Small intestine (tissue), 7 donors: ENCODE data around the gene GPR132. TPM values are rescaled to one million over a fixed set of nuclear protein-coding genes. Genes with fewer than 3 reads are reported as not detected.

ENCODE experiments used
- DNase-seq, 2 donors: peaks; one replicate each; pipeline versions ENCODE4 v3.0.0 to v3.0.0-alpha.2; 2013
- FAIRE-seq: peaks from 2 replicates; lab custom pipeline; 2012; peaks lifted over from hg19 to GRCh38; lab: Jason Lieb, UNC
- H3K27ac ChIP-seq, 3 donors: one replicate each; pipeline ENCODE4 v1.5.1; 2013; ENCODE audit warnings: low read length in 2 of 3, mild to moderate bottlenecking in 2 of 3, control low read depth in 1 of 3, inconsistent platforms in 1 of 3, low read depth in 1 of 3, moderate library complexity in 1 of 3
- H3K27me3 ChIP-seq, 3 donors: one replicate each; pipeline ENCODE4 v1.6.1; 2013; ENCODE audit warnings: low read length in 3 of 3, inconsistent platforms in 1 of 3; ENCODE audit not compliant: control insufficient read depth in 3 of 3, insufficient read depth in 3 of 3
- H3K36me3 ChIP-seq, 3 donors: one replicate each; pipeline ENCODE4 v1.6.1; 2013; ENCODE audit warnings: low read length in 3 of 3, inconsistent platforms in 1 of 3, low read depth in 1 of 3, mild to moderate bottlenecking in 1 of 3, moderate library complexity in 1 of 3; ENCODE audit not compliant: control insufficient read depth in 3 of 3, insufficient read depth in 2 of 3
- H3K4me1 ChIP-seq, 3 donors: one replicate each; pipeline ENCODE4 v1.6.1; 2013; ENCODE audit warnings: low read length in 2 of 3, inconsistent platforms in 1 of 3, low read depth in 1 of 3, mild to moderate bottlenecking in 1 of 3, moderate library complexity in 1 of 3; ENCODE audit not compliant: control insufficient read depth in 3 of 3, insufficient read depth in 2 of 3
- H3K4me3 ChIP-seq, 3 donors: one replicate each; pipeline ENCODE4 v1.5.1; 2013; ENCODE audit warnings: low read length in 3 of 3, control low read depth in 1 of 3, inconsistent platforms in 1 of 3, low read depth in 1 of 3, mild to moderate bottlenecking in 1 of 3, moderate library complexity in 1 of 3
- H3K9me3 ChIP-seq, 2 donors: one replicate each; pipeline ENCODE4 v1.6.1; 2013; ENCODE audit warnings: low read depth in 1 of 2, low read length in 1 of 2; ENCODE audit not compliant: control insufficient read depth in 2 of 2, insufficient read depth in 1 of 2
- WGBS, 3 donors: extraction: QIAGEN DNeasy Blood & Tissue Kit; methylation state at CpG; one replicate each; pipeline ENCODE4 v1.1.7; 2013; 5-methylcytosine and 5-hydroxymethylcytosine counted together
- polyA plus RNA-seq, 4 donors: library from polyadenylated mRNA; stranded (reverse) in 3 of 4; unstranded in 1 of 4; fragments of 200-250 nt in 3 of 4; fragments of 120-200 nt in 1 of 4; gene quantifications; one replicate each; pipeline versions ENCODE4 v1.2.1 to v1.2.3, GENCODE V29; 2013
- donor health status: healthy with polysubstance abuse.
- donor health status: control.
- donor health status: control.
- donor health status: Bipolar disorder and iron deficiency.
- donor health status: healthy.

The GPR132 gene
- polyA plus RNA-seq, 4 donors, result 0.81 to 1.4 (median 1.1) TPM; not detected in 1

GRCh38 chr14:105070760-105071137, 5.5 kb upstream of the GPR132 start:
- Histone ChIP-seq H3K27ac (peak overlapping the region in 1 of 3 donors; percentile 46), H3K4me3 (no peak overlapping the region), H3K9me3 (no peaks in the 10 kb centered on the region), H3K27me3 (peaks cover 0 to 2% (median 0%) of the 10 kb centered on the region in 3 donors), H3K36me3 (no peaks in the 10 kb centered on the region), H3K4me1 (peaks cover 0 to 4% (median 0%) of the 10 kb centered on the region in 3 donors)
- DNase-seq, result no peak
- WGBS, 3 donors, result 55 to 69% (median 59%) methylated on average over 7 of the region's 7 CpGs
- FAIRE-seq, result no peak

- Histone ChIP-seq H3K4me3 (no peak overlapping the region), H3K4me1 (peaks cover 0 to 5% (median 0%) of the 10 kb centered on the region in 3 donors), H3K36me3 (no peaks in the 10 kb centered on the region), H3K27me3 (peaks cover 0 to 2% (median 0%) of the 10 kb centered on the region in 3 donors), H3K9me3 (no peaks in the 10 kb centered on the region), H3K27ac (peak overlapping the region in 1 of 3 donors; percentile 46)
- 52 to 66% (median 60%) methylated on average over 20 of the region's 20 CpGs for WGBS, 3 donors
- FAIRE-seq (no peak), DNase-seq (no peak)
Measured at GRCh38 chr14:105069871-105070759, 4.9 kb upstream of the GPR132 start.

- peaks cover 0 to 11% (median 0%) of the 10 kb centered on the region in 3 donors for H3K4me1 ChIP-seq
- no peaks in the 10 kb centered on the region for H3K9me3 ChIP-seq
- DNase-seq (no peak), FAIRE-seq (no peak)
- no peaks in the 10 kb centered on the region for H3K36me3 ChIP-seq
- H3K4me3 ChIP-seq, result no peak overlapping the region
- no peak overlapping the region for H3K27ac ChIP-seq
- H3K27me3 ChIP-seq, result peaks cover 0 to 2% (median 0%) of the 10 kb centered on the region in 3 donors
- 77 to 83% (median 80%) methylated on average over 10 of the region's 10 CpGs for WGBS, 3 donors
Measured at GRCh38 chr14:105069522-105069870, 4.3 kb upstream of the GPR132 start.

GRCh38 chr14:105068818-105069217, 3.6 kb upstream of the GPR132 start:
- peaks cover 0 to 16% (median 0%) of the 10 kb centered on the region in 3 donors for H3K4me1 ChIP-seq
- 65 to 75% (median 65%) methylated on average over 13 of the region's 13 CpGs for WGBS, 3 donors
- H3K27me3 ChIP-seq, result peaks cover 0 to 2% (median 0%) of the 10 kb centered on the region in 3 donors
- no peaks in the 10 kb centered on the region for H3K36me3 ChIP-seq
- no peaks in the 10 kb centered on the region for H3K9me3 ChIP-seq
- DNase-seq (no peak), FAIRE-seq (no peak)
- H3K27ac ChIP-seq, result no peak overlapping the region
- H3K4me3 ChIP-seq, result no peak overlapping the region

- Histone ChIP-seq H3K27ac (no peak overlapping the region), H3K4me3 (no peak overlapping the region), H3K4me1 (peaks cover 0 to 16% (median 0%) of the 10 kb centered on the region in 3 donors), H3K9me3 (no peaks in the 10 kb centered on the region), H3K27me3 (peaks cover 0 to 2% (median 0%) of the 10 kb centered on the region in 3 donors), H3K36me3 (no peaks in the 10 kb centered on the region)
- DNase-seq (no peak), FAIRE-seq (no peak)
- WGBS, 3 donors, result 95 to 98% (median 95%) methylated on average over 12 of the region's 12 CpGs
Measured at GRCh38 chr14:105067969-105068301, 2.7 kb upstream of the GPR132 start.

GRCh38 chr14:105067140-105067968, 2.1 kb upstream of the GPR132 start:
- DNase-seq (peak in 1 of 2 donors; percentile 29), FAIRE-seq (no peak)
- 69 to 78% (median 69%) methylated on average over 18 of the region's 18 CpGs for WGBS, 3 donors
- no peaks in the 10 kb centered on the region for H3K36me3 ChIP-seq
- peaks cover 0 to 16% (median 0%) of the 10 kb centered on the region in 3 donors for H3K4me1 ChIP-seq
- no peaks in the 10 kb centered on the region for H3K9me3 ChIP-seq
- H3K27ac ChIP-seq, result peak overlapping the region in 2 of 3 donors; percentile 42 to 91
- no peak overlapping the region for H3K4me3 ChIP-seq
- peaks cover 0 to under 1% (median 0%) of the 10 kb centered on the region in 3 donors for H3K27me3 ChIP-seq

GRCh38 chr14:105066240-105067071, 1.2 kb upstream of the GPR132 start:
- DNase-seq (no peak), FAIRE-seq (no peak)
- Histone ChIP-seq H3K4me1 (peaks cover 0 to 21% (median 0%) of the 10 kb centered on the region in 3 donors), H3K27me3 (no peaks in the 10 kb centered on the region), H3K36me3 (no peaks in the 10 kb centered on the region), H3K27ac (peak overlapping the region in 2 of 3 donors; percentile 48 to 91), H3K9me3 (no peaks in the 10 kb centered on the region), H3K4me3 (peak overlapping the region in 1 of 3 donors; percentile 42)
- WGBS, 3 donors, result 75 to 87% (median 83%) methylated on average over 28 of the region's 28 CpGs
